HG03103 (cell line): ENCODE results near the gene MPG.
A peak's percentile ranks its signal among the peaks of the same experiment; 100 is the strongest.
"Not testable (repeated sequence)": the region's sequence is repeated elsewhere in the genome, so short reads cannot be mapped to it uniquely, and the experiment has no call there.

Experiments used
- ATAC-seq: cut with Tn5 transposase; IDR thresholded peaks from one replicate; pipeline ENCODE4 v1.9.1; 2021; ENCODE audit warnings: low read depth; ENCODE audit not compliant: unreplicated experiment

The MPG gene, protein sequence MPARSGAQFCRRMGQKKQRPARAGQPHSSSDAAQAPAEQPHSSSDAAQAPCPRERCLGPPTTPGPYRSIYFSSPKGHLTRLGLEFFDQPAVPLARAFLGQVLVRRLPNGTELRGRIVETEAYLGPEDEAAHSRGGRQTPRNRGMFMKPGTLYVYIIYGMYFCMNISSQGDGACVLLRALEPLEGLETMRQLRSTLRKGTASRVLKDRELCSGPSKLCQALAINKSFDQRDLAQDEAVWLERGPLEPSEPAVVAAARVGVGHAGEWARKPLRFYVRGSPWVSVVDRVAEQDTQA

DNA sequence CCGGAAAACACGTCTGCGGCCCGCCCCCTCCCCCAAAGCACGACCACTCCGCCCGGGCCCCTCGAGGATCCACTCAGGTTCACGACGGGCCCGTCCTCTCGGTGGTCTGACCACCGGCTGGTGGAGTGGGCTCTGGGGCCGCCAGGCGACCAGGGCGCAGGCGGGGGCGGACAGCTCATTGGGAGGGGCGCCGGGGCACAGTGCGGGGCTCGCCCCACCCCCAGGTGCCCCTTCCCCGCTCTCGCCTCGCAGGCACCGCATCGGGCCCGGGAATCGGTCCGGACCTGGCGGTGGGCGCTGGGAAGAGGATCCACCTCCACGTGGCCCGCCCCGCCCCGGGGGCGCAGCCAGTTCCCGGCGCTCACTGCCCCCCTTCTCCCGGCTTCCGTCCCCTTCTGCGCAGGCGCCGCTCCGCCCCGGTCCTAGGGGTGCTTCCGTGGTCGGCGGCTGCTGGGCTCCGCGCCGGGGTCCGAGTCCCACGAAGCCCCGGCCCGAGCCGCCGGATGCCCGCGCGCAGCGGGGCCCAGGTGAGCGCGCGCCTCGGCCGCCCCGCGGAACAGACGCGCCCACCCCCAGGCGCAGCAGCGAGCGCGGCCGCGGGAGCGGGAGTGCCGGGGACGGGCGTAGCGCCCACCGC, at the start of gene MPG:
TSS of gene MPG (plus strand) at position 419 of the 637 bp plus-strand sequence. CDS start at position 504, 85 bp downstream.
- ATAC-seq = peak; percentile 49

DNA sequence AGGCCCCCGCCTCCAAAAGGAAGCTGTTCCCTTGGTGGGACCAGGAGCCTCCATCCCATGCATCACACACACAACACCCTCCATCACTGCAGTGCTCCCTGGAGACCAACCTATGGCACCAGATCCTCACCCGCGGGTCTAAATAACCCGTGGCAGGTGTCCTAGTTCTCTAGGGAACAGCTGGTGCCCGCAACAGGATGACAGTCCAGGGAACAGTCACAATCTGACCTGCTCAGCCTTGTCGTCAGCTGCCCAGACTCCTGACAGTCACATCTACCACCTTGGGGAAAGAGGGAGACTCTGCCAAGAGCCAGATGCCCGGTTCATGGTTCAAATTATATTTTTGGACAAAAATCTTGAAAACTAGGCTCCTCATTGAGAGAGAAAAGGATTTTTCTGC, 47.4 kb upstream of the MPG start:
- ATAC-seq = not testable (repeated sequence)

DNA sequence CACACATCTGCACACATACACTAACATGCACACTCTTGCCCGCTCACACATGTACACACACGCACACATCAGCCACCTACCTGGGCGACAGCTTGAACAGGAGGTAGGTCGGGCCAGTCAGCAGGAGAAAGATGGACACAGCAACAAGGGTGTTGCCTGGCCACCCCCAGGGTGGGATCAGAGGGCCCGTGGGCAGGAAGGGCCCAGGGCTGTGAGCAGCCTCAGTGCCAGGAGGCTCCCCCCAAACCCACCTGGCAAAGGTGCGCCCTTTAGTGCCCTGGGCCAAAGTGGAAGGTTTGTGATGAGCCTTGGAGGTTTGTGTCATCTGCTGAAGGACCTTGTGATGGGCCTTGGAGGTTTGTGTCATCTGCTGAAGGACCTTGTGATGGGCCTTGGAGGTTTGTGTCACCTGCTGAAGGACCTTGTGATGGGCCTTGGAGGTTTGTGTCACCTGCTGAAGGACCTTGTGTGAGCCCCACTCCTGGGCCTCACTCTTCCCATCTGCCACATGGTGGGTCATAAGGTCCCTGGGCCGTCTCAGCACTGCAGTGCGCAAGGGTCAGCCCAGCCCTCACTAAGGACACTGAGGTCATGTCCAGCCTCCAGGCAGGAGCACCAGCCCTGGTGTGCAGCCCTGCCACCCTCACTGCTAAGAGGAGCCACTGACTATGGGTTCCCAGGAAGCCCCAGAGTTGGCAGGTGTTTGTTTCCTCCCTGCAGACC, 44.7 kb upstream of the MPG start:
- ATAC-seq = not testable (repeated sequence)

DNA sequence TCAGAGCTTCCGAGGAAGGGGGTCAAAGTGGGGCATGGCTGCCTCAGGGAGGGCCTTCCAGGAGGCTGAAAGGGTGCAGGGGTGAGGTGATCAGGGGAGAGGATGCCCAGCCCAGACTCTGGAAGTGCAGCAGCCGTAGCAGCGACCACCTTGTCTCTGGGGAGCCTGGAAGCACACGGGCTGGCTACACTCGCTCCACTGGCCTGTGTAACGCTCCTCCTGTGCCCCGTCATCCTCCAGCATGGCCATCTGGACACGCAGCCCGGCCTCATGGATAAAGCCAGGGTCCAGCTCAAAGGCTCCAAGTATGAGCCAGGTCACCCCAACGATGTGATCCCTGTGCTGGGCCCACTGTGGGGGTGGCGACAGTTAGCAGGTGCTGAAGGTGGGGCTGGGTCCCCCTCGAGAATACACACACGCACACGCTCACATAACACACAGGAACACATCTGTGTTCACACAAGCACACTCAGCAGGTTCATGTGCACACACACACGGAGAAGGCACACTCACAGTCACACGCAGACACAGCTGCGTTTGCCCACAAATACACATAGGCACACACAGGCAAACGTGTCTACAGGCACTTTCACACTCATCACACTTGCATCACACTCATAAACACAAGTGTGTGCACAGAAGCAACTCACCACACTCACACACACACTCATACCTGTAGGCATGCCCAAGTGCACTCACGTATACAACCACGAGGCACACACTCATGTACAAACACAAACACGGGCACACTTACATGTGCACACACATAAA, 44.0 kb upstream of the MPG start:
- ATAC-seq = no peak

DNA sequence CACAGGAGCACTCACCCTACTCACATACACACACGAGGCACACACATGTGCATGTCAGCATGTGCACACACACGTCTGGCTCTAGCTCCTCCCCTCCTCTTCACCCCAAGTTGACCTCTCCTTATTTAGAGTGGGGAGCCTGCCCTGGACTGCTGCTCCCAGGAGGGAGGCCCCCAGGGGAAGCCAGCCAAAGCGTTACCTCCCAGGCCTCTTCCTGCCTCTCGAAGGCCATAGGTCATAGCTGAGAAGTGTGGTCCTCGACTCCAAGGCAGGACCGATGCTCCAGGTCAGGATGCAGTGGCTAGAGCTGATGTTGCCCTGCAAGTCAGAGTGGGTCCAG, 43.4 kb upstream of the MPG start:
- no peak for ATAC-seq

DNA sequence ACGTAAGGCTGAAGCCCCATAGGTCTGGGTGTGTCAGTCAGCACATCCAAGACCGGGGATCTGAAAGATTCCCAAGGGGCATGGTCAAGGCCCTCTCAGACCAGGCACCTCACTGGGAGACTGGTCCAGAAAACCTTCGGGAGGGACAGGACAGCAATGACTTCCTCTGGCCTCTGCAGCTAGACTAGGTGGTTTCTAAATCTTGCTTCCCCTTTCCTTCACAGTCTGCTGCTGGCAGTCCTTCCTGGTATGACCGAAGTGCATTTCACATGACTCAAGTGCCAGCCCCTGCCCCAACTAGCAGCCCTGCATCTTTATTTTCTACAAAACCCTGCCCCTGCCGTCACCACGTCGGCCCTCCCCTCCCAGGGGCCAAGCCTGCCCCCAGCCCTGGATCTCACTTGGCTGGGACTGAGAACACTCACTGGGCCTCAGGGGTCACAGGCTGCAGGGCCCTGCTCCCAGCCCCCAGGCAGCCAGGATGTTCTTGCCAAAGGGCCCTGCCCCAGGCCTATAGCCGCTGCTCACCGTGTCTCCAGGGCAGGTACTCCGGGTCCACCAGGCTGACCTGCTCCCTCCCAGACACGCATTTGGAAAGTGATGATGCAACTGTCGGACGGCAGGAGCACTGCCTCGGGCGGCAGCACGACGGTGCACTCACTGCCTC, 42.9 kb upstream of the MPG start:
- no peak for ATAC-seq

DNA sequence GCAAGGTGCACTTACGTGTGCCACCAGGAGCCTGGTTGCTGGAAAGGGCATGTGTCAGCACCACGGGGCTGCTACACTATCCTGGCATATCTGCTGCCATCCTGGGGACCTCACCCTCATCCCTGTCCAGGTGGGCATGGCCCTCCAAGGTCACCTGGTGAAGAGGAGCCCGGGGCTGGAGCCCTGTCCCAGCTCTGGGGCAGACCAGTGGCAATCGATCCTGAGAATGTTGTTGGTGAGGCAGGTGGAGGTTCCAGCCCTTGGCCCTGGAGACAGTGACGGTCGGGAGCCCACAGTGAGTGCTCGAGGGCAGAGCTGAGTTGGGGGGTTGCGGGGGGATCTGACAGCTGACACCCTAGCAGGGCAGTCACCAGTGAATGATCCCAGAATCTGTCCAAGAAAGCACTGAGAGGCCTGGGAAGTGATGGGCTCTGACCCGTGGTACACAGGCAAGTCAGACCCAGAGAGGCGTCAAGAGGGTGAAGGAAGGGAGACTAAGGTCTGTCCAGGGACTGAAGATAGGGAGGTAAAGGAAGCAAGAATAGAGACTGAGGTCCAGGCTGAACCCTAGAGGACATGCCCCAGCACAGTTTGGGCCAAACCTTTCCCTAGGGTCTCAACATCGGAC, 42.2 kb upstream of the MPG start:
- ATAC-seq = no peak

DNA sequence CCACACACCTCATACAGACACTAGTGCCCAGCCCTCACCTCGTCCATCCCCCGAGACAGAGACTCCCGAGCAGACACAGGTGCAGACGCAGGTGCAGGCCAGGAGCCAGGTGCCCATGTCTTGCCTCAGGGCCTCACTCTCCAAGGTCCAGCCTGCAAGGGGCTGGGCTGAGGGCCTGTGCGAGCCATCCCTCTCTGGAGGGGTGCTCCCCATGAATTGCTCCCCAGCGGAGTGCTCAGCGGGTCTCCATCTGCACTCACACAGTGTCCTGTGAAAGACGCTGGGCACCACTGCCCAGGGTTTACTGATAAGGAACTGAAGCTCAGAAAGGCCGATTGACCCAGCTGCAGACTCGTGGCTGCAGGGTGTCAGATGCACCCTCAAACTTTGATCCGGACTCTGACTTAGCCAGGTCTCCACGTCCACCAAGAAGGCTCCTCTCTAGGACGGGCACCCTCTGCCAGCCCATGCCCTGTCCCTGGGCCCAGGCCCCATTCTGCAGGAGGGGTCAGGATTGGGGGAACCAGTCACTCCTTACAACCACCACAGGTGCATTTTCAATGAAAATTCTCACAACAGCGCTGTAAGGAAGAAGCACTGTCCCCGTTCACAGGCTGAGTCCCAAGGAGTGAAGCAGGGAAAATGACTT, 41.6 kb upstream of the MPG start:
- ATAC-seq = no peak

DNA sequence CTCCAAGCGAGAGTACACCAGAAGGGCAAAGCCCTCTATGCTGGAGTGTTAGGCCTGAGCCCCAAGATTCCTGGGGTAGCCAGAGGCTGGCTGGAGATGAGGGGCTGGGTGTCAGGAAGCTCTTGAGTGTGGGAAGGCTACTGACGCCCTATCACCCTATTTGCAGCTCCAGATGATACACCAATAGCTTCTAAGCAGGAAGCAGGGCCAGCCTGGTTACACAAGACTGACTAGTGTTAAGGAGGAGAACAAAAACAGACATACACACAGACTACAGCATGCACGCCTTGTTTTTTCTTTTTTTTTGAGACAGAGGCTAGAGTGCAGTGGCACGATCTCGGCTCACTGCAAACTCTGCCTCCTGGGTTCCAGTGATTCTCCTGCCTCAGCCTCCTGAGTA, 40.5 kb upstream of the MPG start:
- no peak for ATAC-seq

DNA sequence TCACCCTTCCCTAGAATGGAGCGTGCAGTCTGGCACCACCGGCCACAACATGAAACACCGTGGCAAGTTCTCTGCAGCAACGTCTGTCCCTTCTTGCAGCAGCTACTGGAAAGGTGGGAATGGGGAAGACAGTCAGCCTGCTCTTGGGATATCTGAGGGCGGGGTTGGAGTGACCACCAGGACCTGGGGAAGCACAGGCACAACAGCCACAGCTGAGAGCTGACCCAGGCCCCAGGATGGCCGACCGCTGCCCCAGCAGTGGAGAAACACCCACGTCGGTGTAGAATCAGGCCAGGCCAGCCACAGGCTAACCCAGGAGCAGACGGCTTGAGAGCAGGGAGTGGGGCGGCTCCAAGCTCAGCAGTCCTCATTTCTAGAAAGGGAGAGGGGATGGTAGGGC, 39.8 kb upstream of the MPG start:
- ATAC-seq = not testable (repeated sequence)

DNA sequence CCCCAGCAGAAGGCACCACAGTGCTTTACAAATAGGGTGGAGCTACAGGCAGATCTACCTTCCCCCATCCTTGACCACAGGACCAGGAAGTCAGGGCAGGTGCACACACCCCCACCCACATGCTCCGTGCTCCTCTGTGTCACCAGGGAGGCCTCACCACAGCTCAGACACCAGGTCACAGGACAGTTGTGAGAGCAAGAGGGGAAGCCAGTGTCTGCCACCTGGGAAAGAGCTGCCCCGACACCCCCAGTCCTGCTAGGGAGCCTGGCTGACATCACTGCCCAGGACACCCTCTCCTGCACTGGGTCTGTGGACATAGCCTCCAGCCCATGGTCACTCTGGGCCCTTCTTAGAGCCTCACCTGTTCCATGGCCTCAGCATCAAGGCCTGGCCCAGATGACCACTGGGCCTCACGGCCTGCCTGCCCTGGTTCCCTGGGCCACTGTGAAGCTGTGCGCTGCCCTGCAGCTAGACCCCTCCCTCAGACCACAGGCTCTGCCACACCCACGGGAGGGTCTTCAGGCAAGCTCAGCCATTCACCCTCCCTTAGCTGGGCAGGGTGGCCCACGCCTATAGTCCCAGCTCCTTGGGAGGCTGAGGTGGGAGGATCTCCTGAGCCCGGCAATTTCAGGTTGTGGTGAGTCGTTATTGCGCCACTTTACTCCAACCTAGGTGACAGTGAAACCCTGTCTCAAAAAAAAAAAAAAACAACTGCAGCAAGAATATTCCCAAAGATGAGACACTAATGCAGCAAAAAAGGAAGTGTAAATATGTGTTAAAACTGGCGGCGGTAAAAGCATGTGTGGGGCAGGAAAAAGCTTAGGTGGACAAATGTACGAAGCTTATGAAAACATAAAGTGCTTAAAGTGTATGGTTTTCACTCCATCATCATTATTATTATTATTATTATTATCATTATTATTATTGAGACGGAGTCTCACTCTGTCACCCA, 38.8 kb upstream of the MPG start:
- ATAC-seq = peak; percentile 69

DNA sequence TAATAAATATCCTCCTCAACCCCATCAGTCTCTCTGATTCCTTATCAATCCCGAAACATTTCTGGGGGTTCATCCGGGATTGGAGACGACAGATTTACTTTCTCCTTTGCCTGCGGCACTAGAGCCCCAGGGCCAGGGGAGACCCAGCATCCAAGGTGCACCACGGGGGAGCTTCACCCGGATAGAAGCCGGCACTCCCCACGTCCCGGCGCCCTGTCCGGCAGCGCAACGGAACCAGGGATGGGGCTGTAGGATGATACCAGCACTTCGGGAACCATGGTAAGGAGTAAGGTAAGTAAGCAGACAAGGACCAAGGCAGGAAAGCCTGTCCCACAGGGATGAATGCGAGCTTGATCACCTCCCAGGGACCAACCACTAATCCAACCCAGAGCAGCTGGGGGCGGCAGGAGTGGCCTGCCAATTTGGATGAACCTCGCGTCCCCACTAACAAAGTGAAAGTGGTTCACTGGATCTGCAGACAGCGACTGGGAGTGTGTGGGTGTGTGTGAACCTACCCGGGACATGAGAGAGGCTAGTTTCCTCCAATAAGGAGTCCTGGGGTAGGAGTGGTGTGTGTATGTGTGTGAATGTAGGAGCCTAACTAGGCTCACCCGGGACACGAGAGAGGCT, 36.5 kb upstream of the MPG start:
- ATAC-seq = no peak

DNA sequence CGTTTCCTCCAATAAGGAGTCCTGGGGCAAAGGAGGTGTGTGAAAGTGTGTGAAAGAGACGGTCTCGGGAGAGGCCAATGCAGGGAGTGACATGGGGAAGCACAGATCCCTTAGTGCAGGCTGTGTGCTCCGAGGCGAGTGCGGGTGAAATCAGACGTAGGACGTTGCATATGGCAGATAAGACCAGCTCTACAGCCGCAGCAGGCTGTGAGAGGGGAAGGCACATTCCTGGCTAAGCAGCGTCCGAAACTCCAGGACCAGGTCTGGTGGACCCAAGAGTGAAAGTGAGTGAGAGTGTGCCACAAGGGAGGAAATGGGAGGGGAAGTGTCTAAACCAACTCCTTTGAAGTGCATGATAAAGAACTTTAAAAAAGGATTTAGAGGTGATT, 36.0 kb upstream of the MPG start:
- no peak for ATAC-seq

DNA sequence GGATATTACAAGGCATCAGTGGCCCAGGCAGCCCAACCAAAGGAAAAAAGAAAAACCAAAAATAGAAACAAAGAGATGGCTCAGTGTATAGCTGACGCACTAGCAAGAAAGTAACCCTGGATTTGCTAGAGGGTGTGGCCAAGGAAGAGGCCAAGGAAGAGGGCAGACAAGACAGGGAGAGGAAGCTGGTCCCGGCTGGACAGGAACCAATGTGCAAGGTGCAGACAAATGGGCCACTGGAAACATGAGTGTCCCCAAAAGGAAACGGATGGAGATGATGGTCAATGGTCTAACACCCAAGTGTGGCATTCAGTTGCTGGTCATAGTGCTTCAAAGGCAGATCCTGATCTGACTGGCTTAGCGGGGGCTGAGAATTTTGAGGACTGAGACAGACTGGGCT, 35.3 kb upstream of the MPG start:
- no peak for ATAC-seq

DNA sequence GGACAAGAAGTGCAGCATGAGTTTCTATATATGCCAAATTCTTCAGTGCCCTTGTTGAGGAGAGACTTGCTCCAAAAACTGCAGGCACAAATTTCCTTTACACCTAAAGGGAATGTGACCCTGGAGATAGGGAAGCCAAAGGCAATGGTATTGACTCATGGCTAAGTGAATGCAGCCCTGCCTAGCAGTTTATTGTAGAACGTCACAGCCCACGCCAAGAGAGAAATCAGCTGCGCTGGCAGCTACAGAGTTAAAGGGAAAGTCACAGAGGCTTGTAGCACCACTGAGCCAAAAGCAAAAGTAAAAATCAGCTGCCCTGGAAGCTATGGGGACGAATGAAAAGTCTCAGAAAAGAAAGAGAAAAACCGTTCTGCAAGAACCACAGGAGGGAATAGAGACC, 34.7 kb upstream of the MPG start:
- ATAC-seq = no peak

DNA sequence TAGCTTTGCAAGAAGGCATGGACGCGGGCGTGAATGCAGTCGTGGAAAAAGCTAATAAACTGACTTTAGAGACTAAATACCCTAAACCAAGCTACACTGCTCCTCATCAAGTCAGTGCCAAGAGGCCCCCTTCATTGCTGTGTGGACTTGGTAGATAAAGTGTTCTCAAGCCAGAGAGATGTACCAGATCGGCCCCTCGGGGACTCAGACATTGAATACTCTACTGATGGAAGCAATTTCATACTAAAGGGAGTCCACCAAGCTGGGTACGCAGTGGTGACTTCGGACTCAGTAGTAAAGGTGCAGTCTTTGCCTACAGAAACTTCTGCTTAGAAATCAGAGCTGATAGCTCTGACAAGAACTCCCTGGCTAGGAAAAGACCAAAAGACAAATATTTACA, 33.4 kb upstream of the MPG start:
- no peak for ATAC-seq

DNA sequence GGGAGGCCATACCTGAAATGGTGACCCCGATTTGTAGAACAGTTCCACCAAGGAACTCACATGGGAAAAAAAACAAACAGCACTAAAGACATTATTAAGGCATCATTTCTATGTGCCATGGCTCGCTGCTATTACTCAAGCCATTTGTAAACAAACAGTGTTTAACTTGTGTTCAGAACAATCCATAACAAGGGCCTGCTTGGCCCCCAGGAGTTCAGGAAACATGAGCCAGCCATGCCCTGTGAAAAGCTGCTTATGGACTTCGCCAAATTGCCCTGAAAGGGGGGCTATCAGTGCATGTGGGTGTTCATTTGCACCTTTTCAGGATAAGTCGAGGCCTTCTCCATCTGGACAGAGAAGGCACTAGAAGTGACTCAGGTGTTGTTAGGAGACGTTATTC, 32.6 kb upstream of the MPG start:
- no peak for ATAC-seq

DNA sequence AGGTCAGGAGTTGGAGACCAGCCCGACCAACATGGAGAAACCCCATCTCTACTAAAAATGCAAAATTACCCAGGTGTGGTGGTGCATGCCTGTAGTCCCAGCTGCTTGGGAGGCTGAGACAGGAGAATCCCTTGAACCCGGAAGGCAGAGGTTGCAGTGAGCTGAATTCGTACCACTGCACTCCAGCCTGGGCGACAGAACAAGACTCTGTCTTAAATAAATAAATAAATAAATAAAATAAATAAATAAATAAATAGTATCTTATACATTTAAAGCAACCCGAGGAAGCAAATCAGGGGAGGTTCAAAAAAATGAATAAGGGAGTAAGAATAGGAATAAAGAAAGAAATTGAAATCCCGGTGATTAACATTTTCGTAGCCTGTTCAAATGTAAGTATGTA, 31.5 kb upstream of the MPG start:
- not testable (repeated sequence) for ATAC-seq
